HCT116 (cell line): ENCODE results near the gene ERGIC1. TPM values are rescaled to one million over a fixed set of nuclear protein-coding genes. Genes with fewer than 3 reads are reported as not detected.

Experiments
- ATAC-seq: fragments of 200-7000 bp; cut with Tn5 transposase; 2 replicates; pipeline ENCODE4 v1.9.1; 2020; ENCODE audit warnings: mild to moderate bottlenecking, moderate library complexity
- BruUV-seq: library from RNA; stranded (reverse); fragments of 400-500 nt; replicated peaks from 2 replicates; lab custom pipeline; 2021; lab: Mats Ljungman, UMichigan
- CTCF ChIA-PET: fragments of 300-600 bp; sonication (Branson Sonifier 250); formaldehyde crosslinking; loops from one replicate; lab custom pipeline; 2021; ENCODE audit warnings: antibody characterized with exemption; lab: Charles Lee
- POLR2A ChIA-PET: fragments of 300-600, 350-600 bp; sonication (Branson Sonifier 250); formaldehyde crosslinking; loops from one replicate; lab custom pipeline; 2021; ENCODE audit warnings: antibody characterized with exemption; lab: Charles Lee
- RAD21 ChIA-PET, 2 experiments: fragments of 300-600 bp; sonication (Branson Sonifier 250); formaldehyde crosslinking; loops; one replicate each; lab custom pipeline; 2023; ENCODE audit warnings: low total read pairs in 2 of 2; ENCODE audit not compliant: uncharacterized antibody in 2 of 2, unreplicated experiment in 2 of 2, low non-redundant PET in 1 of 2; lab: Charles Lee
- DNase-seq: peaks from one replicate; pipeline ENCODE4 v3.0.0-alpha.2; 2010; ENCODE audit warnings: low read depth, low spot score
- H2AFZ ChIP-seq: fragments of 200-600 bp; shearing (Covaris generic), sonication (generic); 2 replicates; pipeline ENCODE4 v1.6.1; 2017; ENCODE audit warnings: low read depth, mixed run types, mixed read lengths, antibody characterized with exemption, low read length; ENCODE audit not compliant: poor library complexity, severe bottlenecking
- H3K27ac ChIP-seq: 2 replicates; pipeline ENCODE4 v1.5.1; 2012; ENCODE audit warnings: low read depth, low read length
- H3K27me3 ChIP-seq: fragments of 200-600 bp; sonication (generic); 2 replicates; pipeline ENCODE4 v1.6.1; 2016; ENCODE audit warnings: mixed run types, low read length, mixed read lengths; ENCODE audit not compliant: insufficient read depth
- H3K36me3 ChIP-seq, 2 experiments: fragments of 200-500 bp in 1 of 2; fragments of 200-600 bp in 1 of 2; sonication (Bioruptor generic) in 1 of 2; sonication (generic) in 1 of 2; 2 replicates each; pipeline versions ENCODE4 v1.5.1 to v1.6.1; 2014 to 2016; ENCODE audit warnings: low read length in 2 of 2, inconsistent platforms in 1 of 2, mixed read lengths in 1 of 2, mixed run types in 1 of 2; ENCODE audit not compliant: insufficient read depth in 2 of 2, control insufficient read depth in 1 of 2
- H3K4me1 ChIP-seq, 2 experiments: fragments of 200-600 bp in 1 of 2; sonication (generic) in 1 of 2; 2 replicates each; pipeline versions ENCODE4 v1.5.1 to v1.6.1; 2012 to 2017; ENCODE audit warnings: low read length in 2 of 2, inconsistent platforms in 1 of 2, mild to moderate bottlenecking in 1 of 2, mixed read lengths in 1 of 2, mixed run types in 1 of 2, moderate library complexity in 1 of 2; ENCODE audit not compliant: insufficient read depth in 2 of 2, control insufficient read depth in 1 of 2
- H3K4me2 ChIP-seq: fragments of 200-600 bp; sonication (generic); 2 replicates; pipeline ENCODE4 v1.6.1; 2017; ENCODE audit warnings: mixed run types, low read length, mixed read lengths
- H3K4me3 ChIP-seq, 2 experiments: fragments of 200-600 bp in 1 of 2; sonication (generic) in 1 of 2; replicated peaks in 1 of 2; 2 replicates each; pipeline ENCODE4 v1.5.1; 2011 to 2016; ENCODE audit warnings: low read length in 2 of 2, control low read depth in 1 of 2, low read depth in 1 of 2, mild to moderate bottlenecking in 1 of 2, mixed read lengths in 1 of 2, mixed run types in 1 of 2
- H3K79me2 ChIP-seq: fragments of 200-600 bp; sonication (generic); 2 replicates; pipeline ENCODE4 v1.6.1; 2017; ENCODE audit warnings: mild to moderate bottlenecking, mixed run types, low read length, moderate library complexity, mixed read lengths; ENCODE audit not compliant: insufficient read depth
- H3K9ac ChIP-seq: fragments of 200-600 bp; sonication (generic); 2 replicates; pipeline ENCODE4 v1.6.1; 2016; ENCODE audit warnings: low read length, mixed read lengths
- H3K9me2 ChIP-seq: fragments of 200-600 bp; sonication (generic), shearing (Covaris generic); 2 replicates; pipeline ENCODE4 v1.6.1; 2017; ENCODE audit warnings: mixed run types, mild to moderate bottlenecking, moderate library complexity; ENCODE audit not compliant: insufficient read depth
- H3K9me3 ChIP-seq, 2 experiments: fragments of 200-500 bp in 1 of 2; fragments of 200-600 bp in 1 of 2; sonication (Bioruptor generic) in 1 of 2; sonication (generic) in 1 of 2; 2 replicates each; pipeline ENCODE4 v1.6.1; 2014 to 2017; ENCODE audit warnings: low read length in 2 of 2, mixed read lengths in 2 of 2, inconsistent platforms in 1 of 2, low read depth in 1 of 2, mild to moderate bottlenecking in 1 of 2, mixed run types in 1 of 2, moderate library complexity in 1 of 2; ENCODE audit not compliant: control insufficient read depth in 1 of 2, insufficient read depth in 1 of 2
- H4K20me1 ChIP-seq: fragments of 200-600 bp; sonication (generic), shearing (Covaris generic); 2 replicates; pipeline ENCODE4 v1.6.1; 2017; ENCODE audit warnings: mixed run types, mild to moderate bottlenecking, moderate library complexity; ENCODE audit not compliant: insufficient read depth
- CTCF ChIP-seq, 3 experiments: fragments of 200-600 bp in 1 of 3; sonication (generic) in 1 of 3; IDR thresholded peaks in 2 of 3; conservative IDR thresholded peaks in 1 of 3; 2 replicates each; pipeline ENCODE4 v1.5.1; 2012 to 2017; ENCODE audit warnings: low read depth in 2 of 3, low read length in 2 of 3, antibody characterized with exemption in 1 of 3, borderline replicate concordance in 1 of 3, control low read depth in 1 of 3, mild to moderate bottlenecking in 1 of 3, mixed read lengths in 1 of 3, mixed run types in 1 of 3, moderate library complexity in 1 of 3; ENCODE audit not compliant: insufficient read depth in 1 of 3
- EZH2phosphoT487 ChIP-seq: fragments of 200-600 bp; IDR thresholded peaks from 2 replicates; pipeline ENCODE4 v1.6.1; 2018; ENCODE audit warnings: antibody characterized with exemption, borderline replicate concordance
- MAX ChIP-seq: IDR thresholded peaks from 2 replicates; pipeline ENCODE4 v1.6.1; 2012
- RAD21 ChIP-seq: IDR thresholded peaks from 2 replicates; pipeline ENCODE4 v1.6.1; 2012; ENCODE audit warnings: low read depth, mild to moderate bottlenecking
- REST ChIP-seq: IDR thresholded peaks from 2 replicates; pipeline ENCODE4 v1.6.1; 2012; ENCODE audit warnings: low read depth
- TCF7L2 ChIP-seq: IDR thresholded peaks from 2 replicates; pipeline ENCODE4 v1.7.0; 2011; ENCODE audit warnings: borderline replicate concordance, inconsistent platforms; ENCODE audit not compliant: insufficient read depth, insufficient read length; ENCODE audit errors: extremely low read depth
- YY1 ChIP-seq: IDR thresholded peaks from 2 replicates; pipeline ENCODE4 v1.6.1; 2011; ENCODE audit warnings: low read length, low read depth, moderate library complexity, mild to moderate bottlenecking; ENCODE audit not compliant: insufficient replicate concordance; ENCODE audit errors: extremely low read depth
- ZBTB33 ChIP-seq: IDR thresholded peaks from 2 replicates; pipeline ENCODE4 v1.6.1; 2011; ENCODE audit warnings: mild to moderate bottlenecking, low read length, moderate library complexity; ENCODE audit not compliant: insufficient replicate concordance; ENCODE audit errors: extremely low read depth
- intact Hi-C: fragments of 100-400 bp; cut with micrococcal nuclease; formaldehyde crosslinking; loops from 2 replicates; pipeline ENCODE4 v1.10.0; 2022
- total RNA-seq: library from RNA; stranded (reverse); gene quantifications from one replicate; pipeline ENCODE4 v1.2.1, GENCODE V29; 2021; ENCODE audit not compliant: unreplicated experiment

ERGIC1 gene
- total RNA-seq, 1 experiment from 2014 or later = 73.3 TPM

- TF ChIP-seq REST = no peak
- no peak for TF ChIP-seq CTCF (IDR thresholded peaks at IDR 0.05 in 2 of 3, conservative IDR thresholded peaks at IDR 0.05 in 1 of 3; ENCODE audit: borderline replicate concordance in 1 of 3, insufficient read depth in 1 of 3, low read depth in 2 of 3, low read length in 2 of 3)
- no peak for TF ChIP-seq RAD21
- TF ChIP-seq, all 23 proteins: peak for 0
Observed at GRCh38 chr5:172915514-172915913, 81.5 kb downstream of the ERGIC1 start (continued).

- H2AFZ ChIP-seq = no peak overlapping the region
- H3K9me2 ChIP-seq = no peaks in the 10 kb centered on the region
- BruUV-seq = no TSS peak
- no peak overlapping the region for H3K4me2 ChIP-seq
- no peaks in the 10 kb centered on the region for H4K20me1 ChIP-seq
- no peaks in the 10 kb centered on the region for H3K9me3 ChIP-seq
- intact Hi-C loops = no loop called here
- no peaks in the 10 kb centered on the region for H3K27me3 ChIP-seq
- ChIA-PET RAD21 (no interaction called here), CTCF (no interaction called here), POLR2A (no interaction called here)
- 0 out of 4 replicates have a peak, but pooled peaks cover 0 to 2% of the 10 kb centered on the region in 2 experiments for H3K36me3 ChIP-seq
- DNase-seq (no peak), ATAC-seq (no peak)
- H3K4me1 ChIP-seq = no peaks in the 10 kb centered on the region
- H3K27ac ChIP-seq = no peak overlapping the region
- H3K79me2 ChIP-seq = no peaks in the 10 kb centered on the region
- H3K9ac ChIP-seq = no peak overlapping the region
- H3K4me3 ChIP-seq = no peak overlapping the region
- TF ChIP-seq ZBTB33 = no peak
- no peak for TF ChIP-seq TCF7L2
- no peak for TF ChIP-seq MAX
- TF ChIP-seq REST = no peak
- no peak for TF ChIP-seq YY1
- TF ChIP-seq EZH2phosphoT487 = no peak
Observed at GRCh38 chr5:172918421-172919371, 84.6 kb downstream of the ERGIC1 start.
